GM20431 (cell line): ENCODE results near the gene UBAP1L.
"Not testable (repeated sequence)": the region's sequence is repeated elsewhere in the genome, so short reads cannot be mapped to it uniquely, and the experiment has no call there.

Experiments used
- in situ Hi-C: fragments of 300-500 bp; cut with MseI, MboI; formaldehyde crosslinking; loops from one replicate; pipeline ENCODE4 v1.15.0; 2020; ENCODE audit warnings: low sequenced_read_pairs; ENCODE audit not compliant: unreplicated experiment

UBAP1L gene

DNA sequence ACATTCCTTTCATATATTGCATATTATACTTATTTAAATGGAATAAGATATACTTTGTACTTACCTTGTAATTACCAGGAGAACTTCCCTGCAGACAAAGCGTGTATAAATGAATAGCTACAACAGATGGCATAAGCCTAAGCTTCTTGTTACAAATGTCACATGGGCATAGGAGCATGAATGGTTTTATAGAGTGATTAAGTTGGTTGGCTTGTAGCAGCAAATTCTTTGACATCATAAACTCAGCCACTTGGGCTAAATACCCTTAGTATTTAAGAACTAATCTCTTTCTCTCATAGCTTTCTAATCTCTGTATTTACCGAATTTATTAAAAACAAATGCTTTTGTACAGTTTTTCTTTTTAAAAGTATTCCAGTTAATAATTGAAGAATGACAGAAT is at the start of gene UBAP1L:
UBAP1L (minus strand) TSS at position 115 of the 400 bp plus-strand sequence. CDS start 8,985 bp downstream, outside the sequence.
- in situ Hi-C loops: no loop called here

- in situ Hi-C loops: no loop called here
These were observed 49.1 kb upstream of the UBAP1L start for GRCh38 chr15:65164139-65164538.

- in situ Hi-C loops: no loop called here
These were observed 48.0 kb upstream of the UBAP1L start for GRCh38 chr15:65163041-65163440.

DNA sequence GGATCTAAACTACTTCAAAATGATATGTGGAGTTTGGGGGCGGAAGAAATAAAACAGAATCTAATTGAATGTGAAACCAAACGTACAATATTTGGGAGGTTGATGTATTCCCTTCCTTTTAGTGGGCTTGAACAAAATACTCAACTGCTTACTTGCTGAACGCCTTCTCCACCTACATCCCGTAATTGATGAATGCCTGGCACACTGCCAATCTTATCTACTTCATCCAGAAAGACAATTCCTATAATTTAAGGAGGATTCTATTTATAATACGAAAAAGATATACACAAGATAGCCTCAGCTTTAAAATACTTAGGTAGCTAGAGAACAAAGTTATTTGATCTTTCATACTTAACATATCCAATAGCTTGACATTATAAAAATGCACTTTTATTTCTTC is 41.7 kb upstream of the UBAP1L start:
- in situ Hi-C loops: no loop called here

DNA sequence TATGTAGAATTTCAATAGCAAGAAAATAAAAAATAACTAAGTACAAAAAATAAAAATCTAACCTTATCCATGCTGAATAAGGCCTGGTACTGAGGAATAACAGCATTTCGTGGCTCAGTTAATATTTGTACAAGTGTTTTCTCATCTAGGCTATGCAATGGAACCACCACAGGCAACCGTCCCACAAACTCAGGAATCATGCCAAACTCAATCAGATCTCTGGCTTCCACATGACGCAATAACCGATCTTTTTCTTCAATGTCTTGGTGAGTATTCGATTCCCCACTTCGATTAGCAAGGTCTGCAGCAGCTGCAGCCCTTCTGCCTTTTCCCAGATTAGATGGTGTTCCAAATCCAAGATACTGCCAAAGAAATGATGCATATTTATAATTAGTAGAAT is 39.7 kb upstream of the UBAP1L start:
- in situ Hi-C loops: no loop called here

- in situ Hi-C loops: no loop called here
These were observed 32.9 kb upstream of the UBAP1L start for GRCh38 chr15:65147902-65148301.

DNA sequence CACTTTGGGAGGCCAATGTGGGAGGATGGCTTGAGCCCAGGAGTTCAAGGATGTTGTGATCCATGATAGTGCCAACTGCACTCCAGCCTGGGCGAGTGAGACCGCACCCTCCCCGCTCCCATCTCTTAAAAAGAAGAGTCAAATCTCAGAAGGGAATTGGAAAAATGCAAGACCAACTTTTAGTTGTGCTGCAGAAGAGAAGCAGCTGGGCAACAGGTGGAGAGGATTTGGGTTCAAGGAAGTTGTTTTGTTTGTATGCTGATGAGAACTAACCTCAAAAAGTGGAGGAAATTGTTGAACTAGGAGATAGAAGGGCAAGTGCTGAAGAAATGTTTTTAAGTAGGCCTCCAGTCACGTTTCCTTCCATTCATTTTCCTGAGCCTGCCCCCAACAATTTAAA is 31.4 kb upstream of the UBAP1L start:
- in situ Hi-C loops: no loop called here

DNA sequence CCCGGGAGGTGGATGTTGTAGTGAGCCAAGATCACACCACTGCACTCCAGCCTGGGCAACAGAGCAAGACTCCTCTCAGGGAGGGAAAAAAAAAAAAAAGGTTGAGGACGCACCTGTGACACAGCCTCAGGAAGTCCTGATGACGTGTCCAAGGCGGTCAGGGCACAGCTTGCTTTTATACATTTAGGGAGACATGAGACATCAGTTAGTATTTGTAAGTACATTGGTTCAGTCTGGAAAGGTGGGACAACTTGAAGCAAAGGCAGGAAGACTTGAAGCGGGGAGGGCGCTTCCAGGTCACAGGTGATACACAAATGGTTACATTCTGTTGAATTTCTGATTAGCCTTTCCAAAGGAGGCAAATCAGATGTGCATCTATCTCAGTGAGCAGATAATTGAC is 23.6 kb upstream of the UBAP1L start:
- in situ Hi-C loops: not testable (repeated sequence)

GRCh38 chr15:65137893-65138292 is 22.9 kb upstream of the UBAP1L start:
- in situ Hi-C loops: not testable (repeated sequence)

GRCh38 chr15:65137089-65137488 is 22.1 kb upstream of the UBAP1L start:
- in situ Hi-C loops: not testable (repeated sequence)

DNA sequence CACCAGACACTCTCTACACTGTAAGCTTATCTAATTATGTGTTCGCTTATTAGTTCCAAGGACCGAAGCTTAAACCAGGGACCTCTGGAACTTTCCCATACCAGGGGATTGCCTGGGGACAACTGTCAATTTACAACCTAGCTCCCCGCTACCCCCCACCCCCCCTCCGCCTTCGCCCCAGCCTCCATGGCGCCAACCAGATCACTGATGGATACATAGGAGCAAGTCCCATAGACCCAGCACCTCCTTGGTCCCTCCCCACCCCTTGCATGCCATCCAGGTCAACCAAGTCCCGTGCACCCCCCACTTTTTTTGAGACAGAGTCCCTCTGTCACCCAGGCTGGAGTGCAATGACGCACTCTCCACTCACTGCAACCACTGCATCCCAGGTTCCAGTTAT is 19.5 kb upstream of the UBAP1L start:
- in situ Hi-C loops: no loop called here

DNA sequence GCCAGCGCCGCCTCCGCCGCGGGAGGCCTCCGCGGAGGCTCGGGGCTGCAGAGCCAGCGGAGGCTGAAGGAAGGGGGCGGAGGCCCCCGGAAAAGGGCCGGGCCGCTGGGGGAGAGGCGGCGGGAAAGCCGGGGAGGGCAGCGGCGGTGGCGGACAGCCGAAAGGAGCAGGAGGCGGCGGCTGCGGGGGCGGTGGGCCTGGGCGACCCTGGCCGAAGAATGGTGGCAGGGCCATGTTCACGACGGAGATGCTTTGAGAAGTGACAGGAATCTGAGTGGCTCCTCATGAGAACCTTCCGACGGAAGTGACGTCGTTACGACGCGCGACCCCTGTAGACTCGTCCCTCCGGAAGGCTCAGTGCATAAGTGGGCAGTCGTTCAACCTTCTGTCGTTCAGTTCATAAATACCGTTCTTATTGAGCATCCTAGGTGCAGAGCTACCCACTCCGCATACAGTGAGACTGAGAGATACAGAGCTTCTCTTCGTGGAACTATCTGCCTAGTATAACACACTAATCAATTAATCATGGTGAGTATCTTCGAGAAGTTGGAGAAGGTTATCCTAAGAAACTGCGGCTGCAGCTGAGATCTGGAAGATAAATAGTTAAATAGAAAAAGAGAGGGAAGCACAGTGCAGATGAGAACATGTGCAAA is 18.7 kb upstream of the UBAP1L start, which contains the start of gene PDCD7:
PDCD7 (minus strand) TSS at position 261 of the 653 bp plus-strand sequence; CDS start at position 234, 27 bp downstream.
- in situ Hi-C loops: no loop called here

DNA sequence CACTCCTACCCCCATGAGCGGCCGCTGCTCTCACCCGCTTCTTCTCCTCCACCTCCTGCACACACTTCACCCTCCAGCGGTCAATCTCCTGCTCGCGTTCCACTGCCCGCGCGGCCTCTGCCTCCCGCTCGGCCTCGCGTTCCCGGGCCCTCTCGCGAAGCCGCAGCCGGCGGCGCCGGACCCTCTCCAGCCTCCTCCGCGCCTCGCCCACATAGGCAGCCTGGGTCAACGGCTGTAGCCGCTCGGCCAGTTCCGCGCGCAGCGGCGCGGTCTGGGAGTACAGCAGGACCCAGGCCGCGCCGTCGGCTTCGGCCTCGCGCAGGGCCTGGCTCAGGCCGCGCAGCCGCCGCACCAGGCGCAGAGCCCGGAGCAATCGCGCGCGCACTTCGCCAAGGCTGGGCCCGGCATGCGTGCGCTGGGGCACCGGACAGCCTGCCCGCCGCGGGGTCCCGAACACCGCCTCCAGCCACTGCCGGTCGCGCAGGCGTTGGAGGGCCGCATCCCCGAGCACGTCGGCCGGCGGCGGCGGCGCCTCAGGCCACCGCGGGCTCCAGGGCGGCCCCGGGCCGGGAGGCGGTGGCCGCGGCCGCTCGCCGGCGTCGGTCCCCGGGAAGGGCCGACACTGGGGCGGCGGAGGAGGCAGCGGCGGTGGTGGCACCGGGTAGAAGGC is 18.0 kb upstream of the UBAP1L start:
- in situ Hi-C loops: no loop called here

GRCh38 chr15:65130941-65131340 is 15.9 kb upstream of the UBAP1L start:
- in situ Hi-C loops: no loop called here

DNA sequence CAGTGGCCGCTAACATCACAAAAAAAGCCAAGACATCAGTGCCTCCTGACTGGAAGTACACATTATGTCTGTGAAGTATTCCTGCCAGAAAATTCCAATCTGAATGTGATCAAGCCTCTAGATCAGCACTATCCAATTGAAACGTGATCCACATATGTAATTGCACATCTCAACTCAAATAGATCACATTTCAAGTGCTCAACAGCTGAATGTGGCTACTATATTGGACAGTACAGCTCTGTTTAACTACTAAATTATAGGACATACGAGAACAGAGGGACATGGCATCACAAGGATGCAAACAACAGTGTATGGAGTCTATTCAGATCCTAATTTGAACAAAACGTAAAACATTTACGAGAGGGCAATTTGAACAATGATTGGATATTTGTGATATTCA is 542 bp upstream of the UBAP1L start:
- in situ Hi-C loops: no loop called here

- in situ Hi-C loops: no loop called here
These were observed 4.2 kb downstream of the UBAP1L start for GRCh38 chr15:65110676-65111292.

GRCh38 chr15:65106011-65106590 is 8.9 kb downstream of the UBAP1L start:
- in situ Hi-C loops: no loop called here

DNA sequence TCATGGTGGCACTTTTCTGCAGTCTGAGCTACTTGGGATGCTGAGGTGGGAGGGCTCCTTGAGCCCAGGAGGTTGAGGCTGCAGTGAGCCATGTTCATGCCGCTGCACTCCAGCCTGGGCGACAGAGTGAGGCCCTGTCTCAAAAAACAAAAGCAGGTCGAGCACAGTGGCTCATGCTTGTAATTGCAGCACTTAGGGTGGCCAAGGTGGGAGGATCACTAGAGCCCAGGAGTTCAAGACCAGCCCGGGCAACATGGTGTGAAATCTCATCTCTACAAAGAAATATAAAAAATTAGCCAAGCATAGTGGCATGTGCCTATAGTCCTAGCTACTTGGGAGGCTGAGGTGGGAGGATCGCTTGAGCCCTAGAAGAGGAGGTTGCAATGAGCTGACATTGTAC is 10.0 kb downstream of the UBAP1L start:
- in situ Hi-C loops: no loop called here

DNA sequence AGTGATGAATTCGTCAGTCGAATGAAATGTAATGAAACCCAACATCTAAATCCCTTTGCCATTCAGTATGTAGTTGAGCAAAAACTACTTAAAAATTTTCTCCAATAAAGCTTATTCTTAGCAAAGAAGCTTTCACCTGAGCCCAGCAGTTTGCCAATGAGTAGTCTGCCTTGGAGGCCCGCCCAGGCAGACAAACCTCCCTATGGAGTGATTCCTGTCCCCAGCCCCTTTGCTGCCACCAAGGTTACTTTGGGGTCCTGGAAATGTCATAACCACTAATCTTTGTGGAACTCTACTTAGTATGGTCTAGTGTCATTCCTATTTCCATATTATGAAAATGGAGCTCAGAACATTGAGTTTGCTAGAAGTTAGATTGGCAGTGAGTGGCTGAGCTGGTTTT is 12.1 kb downstream of the UBAP1L start:
- in situ Hi-C loops: no loop called here

DNA sequence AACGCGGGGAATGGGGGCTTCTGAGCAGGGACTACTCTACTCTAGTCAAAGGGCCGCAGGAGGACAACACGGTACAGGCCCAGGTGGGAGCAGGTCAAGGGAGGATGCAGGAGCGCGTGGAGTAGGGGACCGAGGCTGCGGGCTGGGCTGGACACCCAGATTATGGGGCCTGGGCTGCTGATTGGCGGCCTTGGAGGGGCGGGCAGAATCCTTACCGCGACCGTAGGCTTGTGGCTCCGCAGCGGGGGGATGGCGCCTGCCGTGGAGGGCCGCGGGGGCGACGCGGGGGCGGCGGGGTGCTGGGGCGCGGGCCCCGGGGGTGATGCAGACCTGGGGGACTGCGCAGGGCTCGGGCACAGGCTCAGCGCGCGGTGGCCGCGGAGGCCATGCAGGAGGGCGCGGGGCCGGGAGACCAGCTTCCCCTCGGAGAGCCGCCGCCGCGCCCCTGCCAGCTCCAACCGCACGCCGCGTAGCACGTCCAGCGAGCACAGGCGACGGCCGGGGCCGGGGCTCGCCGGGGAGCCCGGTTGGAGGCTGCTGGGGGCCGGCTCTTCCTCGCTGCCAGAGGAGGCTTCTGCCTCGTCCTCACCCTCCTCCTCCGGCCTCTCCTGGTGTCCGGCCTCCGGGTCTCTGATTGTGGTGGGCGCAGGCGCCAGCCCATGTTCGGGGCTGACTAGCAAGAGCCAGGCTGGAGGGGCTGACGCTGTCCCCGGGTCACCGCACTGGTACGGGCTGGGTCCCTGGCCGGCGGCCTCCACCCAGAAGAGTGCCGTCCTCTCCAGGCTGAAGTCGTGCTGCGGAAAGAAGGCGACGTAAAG is 12.9 kb downstream of the UBAP1L start:
- in situ Hi-C loops: no loop called here
